ENCODE measurements around the gene SMU1.

DNA sequence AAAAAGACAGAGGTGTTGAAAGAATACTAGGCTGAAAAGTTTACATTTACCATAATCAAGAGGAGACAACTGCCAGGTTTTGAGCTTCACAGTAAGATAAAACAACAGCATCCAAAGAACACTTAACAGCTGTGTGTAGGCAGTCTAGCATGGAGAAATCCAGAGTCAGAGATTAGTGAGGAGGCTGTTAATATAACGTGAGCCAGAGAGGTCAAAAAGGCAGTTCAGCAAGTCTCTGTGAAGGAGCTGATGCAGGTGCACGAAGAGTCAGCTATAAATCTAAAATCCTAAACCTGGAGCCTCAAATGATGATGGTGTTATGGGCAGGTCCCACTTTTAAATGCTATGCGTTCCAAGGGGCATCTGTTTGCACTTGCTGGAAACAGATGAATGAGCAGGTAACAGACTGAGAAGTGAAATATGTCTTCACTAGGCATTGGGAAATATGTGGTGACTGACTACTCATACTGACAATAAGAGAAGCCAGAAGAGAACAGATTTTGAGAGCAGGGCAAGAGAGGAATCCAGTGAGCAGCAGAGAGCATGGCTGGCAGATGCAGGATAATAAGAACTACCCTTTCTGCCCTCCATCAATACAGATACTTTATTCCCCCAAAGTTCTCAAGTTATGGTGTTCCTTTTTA lies 83.8 kb downstream of the SMU1 start:
- TF ChIP-seq, protein P1, sequence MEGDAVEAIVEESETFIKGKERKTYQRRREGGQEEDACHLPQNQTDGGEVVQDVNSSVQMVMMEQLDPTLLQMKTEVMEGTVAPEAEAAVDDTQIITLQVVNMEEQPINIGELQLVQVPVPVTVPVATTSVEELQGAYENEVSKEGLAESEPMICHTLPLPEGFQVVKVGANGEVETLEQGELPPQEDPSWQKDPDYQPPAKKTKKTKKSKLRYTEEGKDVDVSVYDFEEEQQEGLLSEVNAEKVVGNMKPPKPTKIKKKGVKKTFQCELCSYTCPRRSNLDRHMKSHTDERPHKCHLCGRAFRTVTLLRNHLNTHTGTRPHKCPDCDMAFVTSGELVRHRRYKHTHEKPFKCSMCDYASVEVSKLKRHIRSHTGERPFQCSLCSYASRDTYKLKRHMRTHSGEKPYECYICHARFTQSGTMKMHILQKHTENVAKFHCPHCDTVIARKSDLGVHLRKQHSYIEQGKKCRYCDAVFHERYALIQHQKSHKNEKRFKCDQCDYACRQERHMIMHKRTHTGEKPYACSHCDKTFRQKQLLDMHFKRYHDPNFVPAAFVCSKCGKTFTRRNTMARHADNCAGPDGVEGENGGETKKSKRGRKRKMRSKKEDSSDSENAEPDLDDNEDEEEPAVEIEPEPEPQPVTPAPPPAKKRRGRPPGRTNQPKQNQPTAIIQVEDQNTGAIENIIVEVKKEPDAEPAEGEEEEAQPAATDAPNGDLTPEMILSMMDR (IDR thresholded peaks at IDR 0.05; ENCODE audit: insufficient read depth, low read length, poor library complexity, severe bottlenecking): no peak
- TF ChIP-seq EZH2phosphoT487 (conservative IDR thresholded peaks at IDR 0.05; ENCODE audit: low read length): no peak

Data from SU-DHL-6 (cell line).